Embryonic facial prominence (tissue), 1 donor: ENCODE results near the gene BSG.
"Not testable (repeated sequence)": the region's sequence is repeated elsewhere in the genome, so short reads cannot be mapped to it uniquely, and the experiment has no call there.

Source experiments
- DNase-seq: peaks from one replicate; pipeline ENCODE4 v3.0.0-alpha.2; 2016; ENCODE audit errors: extremely low spot score

Gene BSG

DNA sequence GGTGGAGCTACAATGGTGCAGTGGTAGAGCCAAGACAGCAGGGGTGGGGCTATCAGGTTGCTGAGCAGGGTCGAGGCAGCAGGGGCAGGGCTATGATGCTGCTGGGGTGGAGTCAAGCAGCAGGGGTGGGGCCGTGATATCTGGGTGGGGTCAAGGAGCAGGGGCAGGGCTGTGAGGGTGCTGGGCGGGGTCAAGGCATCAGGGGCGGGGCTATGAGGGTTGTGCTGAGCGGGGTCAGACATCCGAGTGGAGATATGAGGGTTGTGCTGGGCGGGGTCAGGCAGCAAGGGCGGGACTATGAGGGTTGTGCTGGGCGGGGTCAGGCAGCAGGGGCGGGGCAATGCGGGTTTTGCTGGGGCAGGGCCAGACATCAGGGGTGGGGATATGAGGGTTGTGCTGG lies 32.0 kb downstream of the BSG start:
- no peak for DNase-seq

DNA sequence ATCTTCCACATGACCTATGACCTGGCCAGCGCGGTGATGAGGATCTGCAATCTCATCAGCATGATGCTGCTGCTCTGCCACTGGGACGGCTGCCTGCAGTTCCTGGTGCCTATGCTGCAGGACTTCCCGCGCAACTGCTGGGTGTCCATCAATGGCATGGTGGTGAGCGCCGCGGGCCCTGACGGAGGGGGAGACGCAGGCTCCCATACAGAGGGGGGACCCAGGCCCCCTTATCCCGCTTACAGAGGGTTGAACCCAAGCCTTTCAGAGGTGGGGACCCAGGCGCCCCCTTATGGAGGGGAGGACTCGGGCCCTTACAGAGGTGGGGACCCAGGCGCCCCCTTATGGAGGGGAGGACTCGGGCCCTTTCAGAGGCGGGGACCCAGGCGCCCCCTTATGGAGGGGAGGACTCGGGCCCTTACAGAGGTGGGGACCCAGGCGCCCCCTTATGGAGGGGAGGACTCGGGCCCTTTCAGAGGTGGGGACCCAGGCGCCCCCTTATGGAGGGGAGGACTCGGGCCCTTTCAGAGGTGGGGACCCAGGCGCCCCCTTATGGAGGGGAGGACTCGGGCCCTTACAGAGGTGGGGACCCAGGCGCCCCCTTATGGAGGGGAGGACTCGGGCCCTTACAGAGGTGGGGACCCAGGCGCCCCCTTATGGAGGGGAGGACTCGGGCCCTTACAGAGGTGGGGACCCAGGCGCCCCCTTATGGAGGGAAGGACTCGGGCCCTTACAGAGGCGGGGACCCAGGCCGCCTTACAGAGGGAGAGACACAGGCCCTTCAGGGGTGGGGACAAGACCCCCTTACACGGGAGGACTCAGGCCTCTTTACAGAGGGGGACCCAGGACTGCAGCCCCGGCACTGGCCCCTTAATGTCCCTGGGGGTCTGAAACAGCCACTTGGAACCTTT lies 32.9 kb downstream of the BSG start:
- not testable (repeated sequence) for DNase-seq

DNA sequence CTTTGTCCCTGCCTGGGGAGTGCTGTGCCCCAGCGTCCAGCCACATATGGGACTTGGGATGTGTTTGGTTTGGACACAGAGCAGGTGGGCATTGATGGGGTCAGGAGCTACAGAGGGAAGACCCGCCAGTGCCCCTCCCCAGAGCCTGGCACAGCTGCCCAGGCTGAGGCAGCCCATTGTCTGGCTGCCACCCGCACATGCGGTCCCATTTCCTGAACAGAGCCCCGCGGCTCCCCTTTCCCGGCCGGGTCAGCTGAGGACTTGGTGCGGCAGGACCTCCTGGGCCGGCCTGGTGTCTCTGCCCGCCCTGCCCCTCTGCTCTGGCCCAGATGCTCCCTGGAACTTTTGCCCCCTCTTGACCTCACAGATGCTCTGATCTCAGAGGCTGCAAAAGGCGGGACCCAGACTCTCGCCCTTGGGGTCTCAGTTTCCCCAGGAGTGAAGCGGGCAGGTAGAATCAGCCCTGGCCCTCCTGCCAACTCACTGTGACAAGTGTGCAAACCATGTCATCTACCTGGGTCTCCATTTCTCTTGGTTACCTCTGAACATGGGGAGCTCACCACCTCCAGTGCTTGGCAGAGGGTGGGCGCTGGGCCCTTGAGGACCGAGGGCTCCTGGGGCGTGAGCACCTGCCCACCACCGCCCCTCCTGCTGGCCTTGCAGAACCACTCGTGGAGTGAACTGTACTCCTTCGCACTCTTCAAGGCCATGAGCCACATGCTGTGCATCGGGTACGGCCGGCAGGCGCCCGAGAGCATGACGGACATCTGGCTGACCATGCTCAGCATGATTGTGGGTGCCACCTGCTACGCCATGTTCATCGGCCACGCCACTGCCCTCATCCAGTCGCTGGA lies 35.1 kb downstream of the BSG start:
- no peak for DNase-seq

DNA sequence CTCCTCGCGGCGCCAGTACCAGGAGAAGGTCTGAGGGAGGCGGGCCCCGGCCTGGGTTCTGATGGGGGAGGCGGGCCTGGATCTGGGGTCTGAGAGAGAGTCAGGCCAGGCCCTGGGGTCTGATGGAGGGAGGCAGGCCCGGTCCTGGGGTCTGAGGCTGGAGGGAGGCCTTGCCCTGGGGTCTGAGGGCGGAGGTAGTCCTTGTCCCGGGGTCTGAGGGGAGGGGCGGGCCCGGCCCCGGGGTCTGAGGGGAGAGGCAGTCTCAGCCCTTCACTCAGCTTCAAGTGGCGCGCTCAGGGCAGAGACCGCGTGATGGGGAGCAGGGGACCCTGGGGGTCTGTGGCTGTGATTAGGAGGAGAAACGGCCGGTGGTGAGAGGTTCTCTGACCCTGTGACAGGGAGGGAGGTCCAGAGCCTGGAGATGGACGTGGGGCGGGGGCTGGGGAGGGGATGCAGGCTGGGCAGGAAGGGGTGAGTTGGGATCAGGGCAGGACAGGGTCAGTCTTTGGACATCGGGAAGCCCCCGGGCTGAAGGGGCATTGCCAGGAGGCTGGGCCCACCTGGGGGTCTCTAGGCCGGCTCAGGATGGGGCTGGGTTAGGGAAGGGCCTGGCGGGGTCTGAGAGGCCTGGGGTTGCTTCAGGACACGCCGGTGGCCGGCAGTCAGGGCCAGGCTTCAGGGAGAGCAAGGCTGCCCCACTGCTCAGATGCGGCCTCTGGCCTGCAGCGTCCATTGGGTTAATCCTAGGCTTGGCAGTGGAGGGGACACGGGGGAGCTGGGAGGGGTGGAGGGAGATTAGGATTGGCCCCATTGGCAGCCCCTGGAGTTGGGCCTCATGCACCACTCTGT lies 36.0 kb downstream of the BSG start:
- DNase-seq, result no peak

DNA sequence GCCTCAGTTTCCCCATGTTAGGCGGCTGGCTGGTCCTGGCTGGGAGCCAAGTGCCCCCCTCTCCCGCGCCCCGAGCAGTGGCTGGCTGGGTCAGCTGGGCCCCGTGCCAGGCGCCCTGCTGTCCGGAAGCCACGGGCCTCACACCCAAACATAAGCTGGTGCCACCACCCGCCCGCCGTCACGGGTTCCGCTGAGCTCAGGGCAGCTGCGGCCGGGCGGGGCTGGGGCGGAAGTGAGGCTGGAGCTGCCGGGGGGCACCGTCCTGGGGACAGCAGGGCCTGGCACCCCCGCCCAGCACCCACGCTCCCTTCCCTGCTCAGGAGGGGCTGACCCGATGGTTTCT lies 36.6 kb downstream of the BSG start:
- no peak for DNase-seq

DNA sequence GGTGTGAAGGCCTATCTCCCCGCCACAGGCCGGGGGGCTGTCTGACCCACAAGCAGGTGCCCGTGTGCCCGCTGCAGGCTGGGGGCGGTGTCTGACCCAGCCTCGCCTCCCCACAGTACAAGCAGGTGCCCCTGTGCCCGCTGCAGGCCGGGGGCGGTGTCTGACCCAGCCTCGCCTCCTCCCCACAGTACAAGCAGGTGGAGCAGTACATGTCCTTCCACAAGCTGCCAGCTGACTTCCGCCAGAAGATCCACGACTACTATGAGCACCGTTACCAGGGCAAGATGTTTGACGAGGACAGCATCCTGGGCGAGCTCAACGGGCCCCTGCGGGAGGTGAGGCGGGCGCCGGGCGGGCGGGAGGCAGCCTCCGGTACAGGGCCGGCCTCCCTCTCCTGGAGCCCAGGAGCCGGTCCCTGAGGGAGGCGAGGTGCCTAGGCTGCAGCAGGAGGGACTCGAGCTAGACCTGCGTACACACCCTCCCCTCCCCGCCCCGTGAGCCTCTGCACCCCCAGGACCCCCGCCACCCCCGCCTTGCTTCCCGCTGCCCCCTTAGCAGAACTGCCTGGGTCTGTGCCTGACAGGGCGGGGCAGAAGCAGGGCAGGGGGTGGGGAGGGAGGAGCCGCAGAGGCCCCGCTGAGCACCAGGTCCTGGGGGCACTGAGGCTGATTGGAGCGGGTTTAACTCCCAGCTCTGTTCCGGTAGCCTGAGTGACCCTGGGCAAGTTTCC lies 37.8 kb downstream of the BSG start:
- no peak for DNase-seq

DNA sequence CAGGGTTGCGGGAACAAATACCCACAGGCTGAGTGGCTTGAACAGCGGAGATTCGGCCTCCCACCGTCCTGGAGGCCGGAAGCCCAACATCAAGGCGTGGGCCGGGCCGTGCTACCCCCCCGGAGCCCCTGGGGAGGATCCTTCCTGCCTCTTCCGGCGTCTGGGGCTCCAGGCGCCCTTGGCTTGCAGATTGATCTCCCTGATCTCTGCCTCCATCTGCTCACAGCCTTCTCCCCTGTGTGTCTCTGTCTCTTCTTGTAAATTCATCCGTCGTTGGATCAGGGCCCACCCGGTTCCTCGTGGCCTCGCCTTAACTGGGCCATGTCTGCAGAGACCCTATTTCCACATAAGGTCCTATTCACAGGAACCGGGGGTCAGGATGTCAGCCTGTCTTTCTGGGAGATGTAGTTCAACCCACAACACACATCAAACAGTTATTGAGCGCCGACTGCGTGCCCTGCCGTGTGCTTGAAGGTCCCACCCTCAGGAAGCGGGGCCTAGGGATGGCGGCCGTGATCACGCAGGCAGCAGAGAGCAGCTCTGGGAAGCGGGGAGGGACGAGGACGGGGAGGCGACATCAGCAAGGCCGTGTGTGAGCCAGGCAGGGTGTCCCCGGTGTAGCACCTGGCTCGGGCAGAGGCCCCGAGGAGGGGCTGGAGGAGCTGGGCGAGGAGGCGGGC lies 38.5 kb downstream of the BSG start:
- DNase-seq, result no peak

DNA sequence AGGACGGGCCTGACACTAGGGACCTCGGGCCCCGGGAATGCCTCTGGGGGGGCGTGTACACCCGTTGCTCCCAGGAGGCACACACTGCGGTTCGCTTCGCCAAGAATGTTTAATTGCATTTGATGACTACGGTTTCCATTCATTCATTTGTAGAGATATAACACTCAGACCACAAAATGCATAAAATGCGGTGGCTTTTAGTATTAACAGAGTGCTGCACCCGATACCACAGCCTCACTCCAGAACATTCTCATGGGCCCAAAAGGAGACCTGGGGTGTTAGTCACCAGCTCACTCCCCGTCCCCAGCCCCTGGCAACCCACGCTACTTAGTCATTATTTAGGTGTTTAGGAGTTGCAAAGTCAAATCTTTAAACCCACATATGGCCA lies 39.1 kb downstream of the BSG start:
- DNase-seq, result no peak

DNA sequence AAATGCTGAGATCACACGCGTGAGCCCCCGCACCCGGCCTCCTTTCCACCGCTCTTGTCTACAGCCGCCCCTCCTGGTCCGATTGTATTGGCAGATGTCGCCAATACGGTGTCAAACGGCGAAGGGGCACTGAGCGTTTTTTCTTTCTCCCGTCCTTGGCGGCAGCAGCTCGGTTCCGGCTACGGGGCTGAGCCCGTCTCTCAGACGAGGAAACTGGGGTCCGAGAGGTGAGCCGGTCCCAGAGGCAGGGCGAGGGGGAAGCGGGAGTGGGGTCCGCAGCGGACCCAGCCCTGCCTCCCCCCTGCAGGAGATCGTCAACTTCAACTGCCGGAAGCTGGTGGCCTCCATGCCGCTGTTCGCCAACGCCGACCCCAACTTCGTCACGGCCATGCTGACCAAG lies 40.5 kb downstream of the BSG start:
- DNase-seq, result no peak

DNA sequence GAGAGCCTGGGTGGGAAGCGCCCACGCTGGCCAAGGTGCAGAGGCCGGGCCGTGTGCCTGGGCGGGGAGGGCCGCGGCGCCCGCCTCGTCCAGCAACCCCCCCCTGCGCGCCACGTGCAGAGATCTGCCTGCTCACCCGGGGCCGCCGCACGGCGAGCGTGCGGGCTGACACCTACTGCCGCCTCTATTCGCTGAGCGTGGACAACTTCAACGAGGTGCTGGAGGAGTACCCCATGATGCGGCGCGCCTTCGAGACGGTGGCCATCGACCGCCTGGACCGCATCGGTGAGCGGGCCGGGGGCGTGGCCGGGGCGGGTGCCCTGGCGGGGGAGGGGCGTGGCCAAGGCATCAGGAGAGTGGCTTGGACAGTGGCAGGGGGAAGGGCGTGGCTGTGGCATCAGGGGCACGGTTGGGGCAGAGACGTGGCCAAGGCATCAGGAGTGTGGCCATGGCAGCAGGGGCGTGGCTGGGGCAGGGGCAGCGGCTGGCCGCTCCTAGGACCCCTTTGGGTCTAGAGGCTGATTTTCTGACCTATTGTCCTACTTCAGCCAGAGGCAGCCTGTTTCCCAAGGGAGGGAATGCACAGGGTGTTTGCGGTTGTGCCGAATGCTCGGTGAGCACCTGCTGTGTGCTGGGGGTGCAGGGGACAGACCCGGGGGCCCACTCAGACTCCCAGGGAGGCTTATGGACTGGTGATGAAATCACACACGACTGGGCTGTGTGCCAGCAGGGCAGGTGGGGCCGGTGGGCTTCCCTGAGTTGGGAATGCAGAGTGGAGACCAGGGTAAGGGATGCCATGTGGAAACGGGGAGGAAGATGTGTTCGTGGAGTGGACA lies 41.6 kb downstream of the BSG start:
- DNase-seq, result no peak

DNA sequence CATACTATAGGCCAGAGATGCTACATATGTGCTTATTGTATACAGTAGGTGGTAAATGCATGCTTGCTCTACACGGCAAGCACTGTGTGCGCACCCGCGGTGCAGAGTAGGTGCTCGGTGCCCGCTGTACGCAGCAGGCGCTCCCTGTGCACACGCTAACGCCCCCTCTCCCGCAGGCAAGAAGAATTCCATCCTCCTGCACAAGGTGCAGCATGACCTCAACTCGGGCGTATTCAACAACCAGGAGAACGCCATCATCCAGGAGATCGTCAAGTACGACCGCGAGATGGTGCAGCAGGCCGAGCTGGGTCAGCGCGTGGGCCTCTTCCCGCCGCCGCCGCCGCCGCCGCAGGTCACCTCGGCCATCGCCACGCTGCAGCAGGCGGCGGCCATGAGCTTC lies 43.2 kb downstream of the BSG start:
- DNase-seq, result no peak

DNA sequence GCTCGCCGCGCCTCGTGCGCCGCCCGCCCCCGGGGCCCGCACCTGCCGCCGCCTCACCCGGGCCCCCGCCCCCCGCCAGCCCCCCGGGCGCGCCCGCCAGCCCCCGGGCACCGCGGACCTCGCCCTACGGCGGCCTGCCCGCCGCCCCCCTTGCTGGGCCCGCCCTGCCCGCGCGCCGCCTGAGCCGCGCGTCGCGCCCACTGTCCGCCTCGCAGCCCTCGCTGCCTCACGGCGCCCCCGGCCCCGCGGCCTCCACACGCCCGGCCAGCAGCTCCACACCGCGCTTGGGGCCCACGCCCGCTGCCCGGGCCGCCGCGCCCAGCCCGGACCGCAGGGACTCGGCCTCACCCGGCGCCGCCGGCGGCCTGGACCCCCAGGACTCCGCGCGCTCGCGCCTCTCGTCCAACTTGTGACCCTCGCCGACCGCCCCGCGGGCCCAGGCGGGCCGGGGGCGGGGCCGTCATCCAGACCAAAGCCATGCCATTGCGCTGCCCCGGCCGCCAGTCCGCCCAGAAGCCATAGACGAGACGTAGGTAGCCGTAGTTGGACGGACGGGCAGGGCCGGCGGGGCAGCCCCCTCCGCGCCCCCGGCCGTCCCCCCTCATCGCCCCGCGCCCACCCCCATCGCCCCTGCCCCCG lies 43.8 kb downstream of the BSG start:
- no peak for DNase-seq

DNA sequence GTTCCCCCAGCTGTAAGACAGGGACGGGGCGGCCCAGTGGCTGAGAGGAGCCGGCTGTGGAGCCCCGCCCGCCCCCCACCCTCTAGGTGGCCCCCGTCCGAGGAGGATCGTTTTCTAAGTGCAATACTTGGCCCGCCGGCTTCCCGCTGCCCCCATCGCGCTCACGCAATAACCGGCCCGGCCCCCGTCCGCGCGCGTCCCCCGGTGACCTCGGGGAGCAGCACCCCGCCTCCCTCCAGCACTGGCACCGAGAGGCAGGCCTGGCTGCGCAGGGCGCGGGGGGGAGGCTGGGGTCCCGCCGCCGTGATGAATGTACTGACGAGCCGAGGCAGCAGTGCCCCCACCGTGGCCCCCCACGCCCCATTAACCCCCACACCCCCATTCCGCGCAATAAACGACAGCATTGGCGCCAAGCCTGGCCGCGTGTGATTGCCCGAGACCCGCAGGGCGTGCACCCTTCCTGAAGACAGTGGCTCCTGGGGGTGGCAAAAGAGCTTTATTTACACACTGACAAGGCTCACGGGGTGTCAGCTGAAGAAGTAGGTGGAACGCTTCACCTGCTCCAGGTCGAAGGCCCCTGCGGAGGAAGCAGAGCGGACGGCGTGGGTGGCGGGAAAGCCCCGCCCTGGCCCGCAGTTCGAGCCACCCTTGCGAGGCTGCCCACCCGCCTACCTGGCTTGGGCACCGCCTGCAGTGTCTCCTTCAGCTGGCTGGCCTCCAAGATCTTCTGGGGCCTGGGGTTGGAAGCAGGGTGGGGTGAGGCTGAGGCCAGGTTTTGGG lies 44.5 kb downstream of the BSG start:
- DNase-seq, result no peak

DNA sequence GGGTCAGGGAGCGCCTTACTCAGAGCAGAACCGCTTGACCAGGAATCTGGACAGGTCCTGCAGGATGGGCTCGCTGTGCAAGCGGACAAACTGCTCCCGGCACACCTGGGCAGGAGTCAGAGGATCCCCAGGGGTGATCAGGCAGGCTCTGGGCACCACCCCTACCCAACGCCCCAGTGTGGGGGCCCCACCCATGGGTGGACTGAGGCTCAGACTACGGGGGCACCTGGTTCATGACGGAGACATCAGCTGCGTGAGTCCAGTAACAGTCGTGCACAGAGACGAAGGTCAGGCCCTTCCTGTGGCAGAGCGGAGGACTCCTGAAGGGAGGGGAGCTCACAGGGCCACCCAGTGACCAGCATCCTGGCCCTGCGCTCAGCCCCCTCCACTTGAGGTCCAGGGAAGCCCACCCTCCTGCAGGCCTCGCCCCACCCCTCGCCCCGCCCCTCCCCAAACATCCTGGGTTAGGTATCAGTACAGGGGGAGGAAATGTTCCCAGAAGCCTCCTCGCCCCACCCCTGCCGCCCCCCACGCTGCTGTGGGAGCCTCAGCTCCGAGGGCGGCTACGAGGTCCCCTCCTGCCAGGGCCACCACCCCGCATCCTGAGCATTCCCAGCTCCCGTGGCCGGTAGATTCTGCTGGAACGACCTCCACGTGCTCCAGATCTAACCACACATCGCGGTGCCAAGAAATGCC lies 45.3 kb downstream of the BSG start:
- no peak for DNase-seq

DNA sequence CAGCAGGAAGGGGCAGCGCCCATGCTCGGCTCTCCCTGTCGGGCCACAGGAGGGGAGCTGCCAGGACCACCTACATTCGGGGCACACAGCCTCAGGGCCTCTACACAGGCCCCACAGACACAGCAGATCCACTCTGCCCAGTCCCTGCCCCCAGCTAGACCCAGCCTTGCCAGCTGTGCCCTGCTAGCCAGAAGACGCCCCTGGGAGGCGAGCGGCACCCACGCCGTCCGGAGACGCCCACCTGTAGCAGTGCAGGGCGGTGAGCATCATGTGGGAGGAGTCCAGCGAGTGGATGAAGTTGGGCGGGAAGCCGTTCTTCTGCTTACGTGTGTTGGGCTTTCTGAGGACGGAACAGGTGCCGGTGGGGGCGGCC lies 45.8 kb downstream of the BSG start:
- DNase-seq, result no peak

DNA sequence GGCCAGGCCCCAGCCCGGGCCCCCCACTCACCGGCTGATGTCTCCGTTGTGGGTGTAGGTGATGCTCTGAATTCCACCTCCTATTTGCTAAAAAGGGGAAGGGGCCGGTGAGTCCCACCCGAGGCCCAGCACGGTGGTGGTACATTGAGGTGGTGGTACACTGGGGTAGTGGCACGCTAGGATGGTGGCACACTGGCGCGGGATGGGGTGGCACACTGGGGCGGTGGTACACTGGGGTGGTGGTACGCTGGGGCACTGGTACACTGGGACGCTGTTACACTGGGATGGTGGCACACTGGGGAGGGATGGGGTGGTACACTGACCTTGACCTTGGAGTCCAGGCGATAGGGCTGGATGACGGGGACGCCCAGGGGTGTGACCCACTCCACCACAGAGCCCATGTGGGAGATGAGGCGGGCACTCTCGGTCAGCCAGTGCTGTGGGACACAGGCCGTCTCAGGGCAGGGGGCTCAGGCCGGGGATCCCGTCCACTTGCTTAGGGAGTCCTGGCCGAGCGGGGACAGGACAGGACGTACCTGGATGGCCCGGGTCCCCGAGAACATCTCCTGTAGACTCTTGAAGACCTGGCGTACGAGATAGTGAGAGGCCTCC lies 46.4 kb downstream of the BSG start:
- DNase-seq, result no peak

DNA sequence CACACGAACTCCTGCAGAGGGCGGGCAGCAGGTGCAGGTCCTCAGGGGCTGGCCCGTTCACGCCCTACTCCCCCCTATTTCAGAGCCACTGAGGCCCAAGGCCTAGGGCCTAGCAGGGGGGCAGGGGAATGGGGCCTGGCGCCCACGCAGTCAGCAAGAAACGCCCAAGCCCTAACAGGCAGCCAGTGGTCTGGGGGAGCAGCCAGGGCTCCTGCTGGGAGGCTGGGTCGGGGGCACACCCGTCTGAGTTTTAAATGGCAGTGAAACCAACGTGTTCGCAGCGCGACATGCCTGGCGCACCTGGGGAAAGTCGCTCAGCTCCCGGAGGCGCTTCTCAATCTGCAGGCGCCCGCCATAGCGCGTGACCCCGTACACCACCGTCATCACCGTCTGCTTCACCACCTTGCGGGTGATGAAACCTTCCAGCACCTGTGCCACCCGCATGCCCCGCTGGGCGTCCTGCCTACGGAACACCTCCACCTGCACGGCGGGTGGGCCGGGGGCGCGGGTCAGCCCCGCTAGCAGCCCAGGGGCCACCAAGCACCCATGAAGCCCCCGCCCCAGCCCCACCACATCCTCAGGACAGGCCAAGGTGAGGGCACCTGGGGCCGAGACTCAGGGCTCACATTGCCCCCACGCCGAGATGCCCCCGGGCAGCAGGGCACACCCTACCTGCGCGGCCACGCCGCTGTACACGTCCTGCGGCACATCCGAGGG lies 47.0 kb downstream of the BSG start:
- no peak for DNase-seq
